ENCODE data around the gene NCAPD3. TPM values are rescaled to one million over a fixed set of nuclear protein-coding genes. Genes with fewer than 3 reads are reported as not detected.

Gene NCAPD3
- total RNA-seq, 1 experiment from 2014 or later, result 52.2 TPM

DNA sequence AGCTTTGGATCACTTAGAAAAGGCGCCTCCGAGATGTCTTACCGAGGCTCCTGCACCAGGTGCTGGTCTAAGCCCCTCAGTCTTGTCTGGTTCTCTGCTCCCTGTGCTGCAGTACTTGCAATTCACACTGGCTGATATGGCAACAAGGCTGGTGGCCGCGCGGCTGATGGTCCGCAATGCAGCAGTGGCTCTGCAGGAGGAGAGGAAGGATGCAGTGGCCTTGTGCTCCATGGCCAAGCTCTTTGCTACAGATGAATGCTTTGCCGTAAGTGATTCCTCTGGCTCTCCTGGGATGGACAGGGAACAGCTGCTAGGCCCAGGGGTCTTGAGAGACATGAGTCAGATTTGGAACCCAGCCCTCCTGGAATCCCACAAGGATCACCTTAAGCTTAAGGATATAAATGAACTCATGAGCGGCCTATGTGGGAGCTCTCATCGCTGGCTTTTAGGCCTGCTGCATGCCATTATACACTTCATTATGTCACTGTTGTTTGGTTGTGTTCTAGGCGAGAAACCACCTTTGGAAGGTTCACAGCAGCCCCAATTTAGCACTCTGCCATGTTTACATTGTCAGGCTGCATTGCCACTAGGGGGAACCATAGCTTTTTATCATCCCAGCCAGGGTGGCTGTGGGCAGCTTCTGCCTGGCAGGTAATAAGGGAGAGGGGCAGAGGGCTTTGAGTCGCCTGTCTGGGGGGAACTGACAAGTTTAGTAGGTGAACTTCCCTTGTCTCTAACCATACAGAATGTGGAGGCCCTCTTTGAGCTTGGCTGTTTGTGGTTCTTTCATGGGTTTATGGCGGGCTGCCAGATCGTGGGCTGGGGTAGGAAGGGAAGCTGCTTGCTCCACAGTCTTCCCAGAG, 38.1 kb upstream of the NCAPD3 start:
- no peak overlapping the region for H4K5ac ChIP-seq (ENCODE audit: insufficient read length, low read depth, low read length)

More for the DNA sequence above, 38.1 kb upstream of the NCAPD3 start:
- Histone ChIP-seq H2BK15ac (ENCODE audit: low read depth, low read length) (no peak overlapping the region), H3K18ac (ENCODE audit: insufficient read length, low read depth, low read length) (no peak overlapping the region), H3K27me3 (ENCODE audit: insufficient read depth, low read length) (no peaks in the 10 kb centered on the region), H2AK5ac (ENCODE audit: insufficient read length, low read length) (no peak overlapping the region), H3K23me2 (ENCODE audit: insufficient read length, low read depth, low read length, poor library complexity, severe bottlenecking) (no peaks in the 10 kb centered on the region), H3K4me2 (ENCODE audit: insufficient read depth, insufficient read length, low read length) (no peak overlapping the region), H2BK20ac (ENCODE audit: low read depth, low read length, poor library complexity, severe bottlenecking) (no peak overlapping the region), H4K91ac (ENCODE audit: insufficient read length, low read depth, low read length) (no peak overlapping the region), H3K14ac (ENCODE audit: insufficient read depth, low read length) (no peak overlapping the region), H2AFZ (ENCODE audit: low read length) (no peak overlapping the region), H3K4me1 (ENCODE audit: insufficient read depth, low read length) (peaks cover 6% of the 10 kb centered on the region; the same call in 1 of the 2 replicates), H2BK120ac (ENCODE audit: low read depth, low read length, poor library complexity, severe bottlenecking) (no peak overlapping the region), H3K56ac (ENCODE audit: insufficient read length, low read depth, low read length) (no peak overlapping the region), H3K9me3 (ENCODE audit: control insufficient read depth, low read depth, low read length) (no peaks in the 10 kb centered on the region), H3K4ac (ENCODE audit: low read depth, low read length) (no peak overlapping the region), H3K9ac (ENCODE audit: extremely low read depth, insufficient read length, low read length) (no peak overlapping the region), H3K23ac (ENCODE audit: insufficient read length, low read depth, low read length) (no peak overlapping the region), H3K27ac (ENCODE audit: insufficient read length, low read depth, low read length) (no peak overlapping the region), H4K20me1 (ENCODE audit: control insufficient read depth, insufficient read depth, insufficient read length) (no peaks in the 10 kb centered on the region), H2BK12ac (ENCODE audit: insufficient read length, low read depth, low read length) (no peak overlapping the region), H4K8ac (replicated peaks; ENCODE audit: insufficient read length, low read depth, low read length) (no peak overlapping the region), H3T11ph (ENCODE audit: low read length) (no peak overlapping the region), H3K79me1 (ENCODE audit: insufficient read depth, low read depth, low read length, poor library complexity, severe bottlenecking) (no peaks in the 10 kb centered on the region), H3K79me2 (ENCODE audit: insufficient read depth, low read length) (no peaks in the 10 kb centered on the region), H2BK5ac (ENCODE audit: insufficient read length, low read length) (no peak overlapping the region)
- TF ChIP-seq, protein P1, sequence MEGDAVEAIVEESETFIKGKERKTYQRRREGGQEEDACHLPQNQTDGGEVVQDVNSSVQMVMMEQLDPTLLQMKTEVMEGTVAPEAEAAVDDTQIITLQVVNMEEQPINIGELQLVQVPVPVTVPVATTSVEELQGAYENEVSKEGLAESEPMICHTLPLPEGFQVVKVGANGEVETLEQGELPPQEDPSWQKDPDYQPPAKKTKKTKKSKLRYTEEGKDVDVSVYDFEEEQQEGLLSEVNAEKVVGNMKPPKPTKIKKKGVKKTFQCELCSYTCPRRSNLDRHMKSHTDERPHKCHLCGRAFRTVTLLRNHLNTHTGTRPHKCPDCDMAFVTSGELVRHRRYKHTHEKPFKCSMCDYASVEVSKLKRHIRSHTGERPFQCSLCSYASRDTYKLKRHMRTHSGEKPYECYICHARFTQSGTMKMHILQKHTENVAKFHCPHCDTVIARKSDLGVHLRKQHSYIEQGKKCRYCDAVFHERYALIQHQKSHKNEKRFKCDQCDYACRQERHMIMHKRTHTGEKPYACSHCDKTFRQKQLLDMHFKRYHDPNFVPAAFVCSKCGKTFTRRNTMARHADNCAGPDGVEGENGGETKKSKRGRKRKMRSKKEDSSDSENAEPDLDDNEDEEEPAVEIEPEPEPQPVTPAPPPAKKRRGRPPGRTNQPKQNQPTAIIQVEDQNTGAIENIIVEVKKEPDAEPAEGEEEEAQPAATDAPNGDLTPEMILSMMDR (conservative IDR thresholded peaks at IDR 0.05), result peak; percentile 81
- H3K4me3 Mint-ChIP-seq, result no peak overlapping the region
- H3K36me3 Mint-ChIP-seq (ENCODE audit: insufficient read depth in 1 of 3, low read depth in 3 of 3), result peaks cover 27 to 69% (median 53%) of the 10 kb centered on the region in 3 experiments; a peak in 6 of 7 replicates
- WGBS (ENCODE audit: extremely low coverage, insufficient read length, low lambda C conversion rate), result no CpG with 5 or more reads among the region's 14 CpGs
- H3K9me3 Mint-ChIP-seq, result no peaks in the 10 kb centered on the region
- no peaks in the 10 kb centered on the region for H3K27me3 Mint-ChIP-seq (ENCODE audit: low read depth)
- peak overlapping the region in 1 of 3 experiments; percentile 24; a peak in 2 of 7 replicates for H3K27ac Mint-ChIP-seq
- DNase-seq, result peak; percentile 69
- peaks cover 11% of the 10 kb centered on the region in 2 experiments for H3K4me1 Mint-ChIP-seq
